HL-60 (cell line): Measurements from ENCODE around the gene SMOC2.

ENCODE experiments used
- POLR2AphosphoS5 ChIP-seq: IDR thresholded peaks from 2 replicates; pipeline ENCODE4 v1.6.1; 2012; ENCODE audit warnings: low read depth
- TF ChIP-seq, protein P1 (sequence below): IDR thresholded peaks from one replicate; pipeline ENCODE4 v1.5.1; 2011; ENCODE audit warnings: low read length, control low read depth, inconsistent platforms; ENCODE audit not compliant: insufficient read depth

DNA sequence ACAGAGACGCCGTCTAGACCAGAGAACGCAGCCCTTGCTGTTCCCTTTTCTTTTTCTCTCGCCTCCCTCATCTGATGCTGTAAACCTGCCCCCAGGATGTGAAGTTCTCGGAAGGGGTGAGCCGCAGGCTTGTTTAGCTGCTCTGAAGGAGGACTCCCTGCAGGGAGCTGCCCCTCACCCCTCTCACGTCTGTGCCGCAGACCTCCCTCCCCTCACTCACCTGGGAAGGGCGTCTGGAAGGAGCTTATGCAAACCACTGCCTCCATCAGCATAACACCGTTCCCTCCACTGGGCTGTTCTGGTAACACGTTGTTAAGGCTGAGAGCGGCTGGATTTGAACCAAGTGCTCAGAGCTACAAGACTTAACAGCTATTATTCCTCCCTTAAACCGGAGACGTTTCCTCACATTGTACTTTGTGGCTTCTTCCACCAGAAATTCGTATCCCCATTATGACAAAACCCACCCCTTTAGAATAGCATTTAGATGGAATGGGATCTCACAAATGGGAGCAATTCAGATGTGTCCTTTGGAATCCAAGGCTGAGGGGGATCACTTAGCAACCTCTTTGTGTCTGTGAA is 99.8 kb downstream of the SMOC2 start:
- TF ChIP-seq, protein P1, sequence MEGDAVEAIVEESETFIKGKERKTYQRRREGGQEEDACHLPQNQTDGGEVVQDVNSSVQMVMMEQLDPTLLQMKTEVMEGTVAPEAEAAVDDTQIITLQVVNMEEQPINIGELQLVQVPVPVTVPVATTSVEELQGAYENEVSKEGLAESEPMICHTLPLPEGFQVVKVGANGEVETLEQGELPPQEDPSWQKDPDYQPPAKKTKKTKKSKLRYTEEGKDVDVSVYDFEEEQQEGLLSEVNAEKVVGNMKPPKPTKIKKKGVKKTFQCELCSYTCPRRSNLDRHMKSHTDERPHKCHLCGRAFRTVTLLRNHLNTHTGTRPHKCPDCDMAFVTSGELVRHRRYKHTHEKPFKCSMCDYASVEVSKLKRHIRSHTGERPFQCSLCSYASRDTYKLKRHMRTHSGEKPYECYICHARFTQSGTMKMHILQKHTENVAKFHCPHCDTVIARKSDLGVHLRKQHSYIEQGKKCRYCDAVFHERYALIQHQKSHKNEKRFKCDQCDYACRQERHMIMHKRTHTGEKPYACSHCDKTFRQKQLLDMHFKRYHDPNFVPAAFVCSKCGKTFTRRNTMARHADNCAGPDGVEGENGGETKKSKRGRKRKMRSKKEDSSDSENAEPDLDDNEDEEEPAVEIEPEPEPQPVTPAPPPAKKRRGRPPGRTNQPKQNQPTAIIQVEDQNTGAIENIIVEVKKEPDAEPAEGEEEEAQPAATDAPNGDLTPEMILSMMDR, result no peak
- TF ChIP-seq POLR2AphosphoS5, result no peak
